OCI-LY1 (cell line): ENCODE results near the gene UNC5CL.

ENCODE experiments used
- H2AFZ ChIP-seq: fragments of 200-600 bp; sonication (generic), shearing (Covaris generic); 2 replicates; pipeline ENCODE4 v1.6.0; 2014; ENCODE audit warnings: antibody characterized with exemption, mild to moderate bottlenecking, low read length
- H3F3A ChIP-seq: fragments of 200-600 bp; sonication (generic), shearing (Covaris generic); 2 replicates; pipeline ENCODE4 v1.6.0; 2014; ENCODE audit warnings: mild to moderate bottlenecking, antibody characterized with exemption, low read length, moderate library complexity; ENCODE audit not compliant: insufficient read depth
- H3K27ac ChIP-seq: fragments of 200-600 bp; sonication (generic); 2 replicates; pipeline ENCODE4 v1.5.1; 2014; ENCODE audit warnings: low read length, mixed run types, mild to moderate bottlenecking, low read depth; ENCODE audit not compliant: poor library complexity, severe bottlenecking
- H3K27me3 ChIP-seq: fragments of 200-600 bp; sonication (generic); 2 replicates; pipeline ENCODE4 v1.6.0; 2014; ENCODE audit warnings: antibody characterized with exemption, mild to moderate bottlenecking, low read length, moderate library complexity; ENCODE audit not compliant: insufficient read depth
- H3K36me3 ChIP-seq: fragments of 200-600 bp; sonication (generic); 2 replicates; pipeline ENCODE4 v1.6.1; 2014; ENCODE audit warnings: mild to moderate bottlenecking, antibody characterized with exemption, low read length, moderate library complexity, mixed read lengths; ENCODE audit not compliant: insufficient read depth
- H3K4me1 ChIP-seq: fragments of 200-600 bp; sonication (generic); 2 replicates; pipeline ENCODE4 v1.5.1; 2014; ENCODE audit warnings: mild to moderate bottlenecking, low read length, moderate library complexity; ENCODE audit not compliant: insufficient read depth, severe bottlenecking
- H3K4me2 ChIP-seq: fragments of 200-600 bp; sonication (generic), shearing (Covaris generic); 2 replicates; pipeline ENCODE4 v1.6.1; 2014; ENCODE audit warnings: low read length
- H3K4me3 ChIP-seq: fragments of 200-600 bp; sonication (generic); 2 replicates; pipeline ENCODE4 v1.5.1; 2014; ENCODE audit warnings: low read length, low read depth, mild to moderate bottlenecking, mixed read lengths; ENCODE audit not compliant: poor library complexity, severe bottlenecking
- H3K79me2 ChIP-seq: fragments of 200-600 bp; shearing (Covaris generic); 2 replicates; pipeline ENCODE4 v1.6.1; 2016; ENCODE audit warnings: mixed run types, low read length, mixed read lengths; ENCODE audit not compliant: insufficient read depth
- H3K9ac ChIP-seq: fragments of 200-600 bp; sonication (generic), shearing (Covaris generic); 2 replicates; pipeline ENCODE4 v1.6.1; 2014; ENCODE audit warnings: mild to moderate bottlenecking, low read length, mixed read lengths
- H3K9me2 ChIP-seq: fragments of 200-600 bp; sonication (generic), shearing (Covaris generic); 2 replicates; pipeline ENCODE4 v1.6.1; 2014; ENCODE audit warnings: low read depth, mild to moderate bottlenecking, low read length, mixed read lengths
- H3K9me3 ChIP-seq: fragments of 200-600 bp; shearing (Covaris generic); 2 replicates; pipeline ENCODE4 v1.6.1; 2014; ENCODE audit warnings: low read length, mixed read lengths
- H4K20me1 ChIP-seq: fragments of 200-600 bp; sonication (generic), shearing (Covaris generic); 2 replicates; pipeline ENCODE4 v1.6.0; 2016; ENCODE audit warnings: mild to moderate bottlenecking, low read length; ENCODE audit not compliant: insufficient read depth
- EZH2 ChIP-seq: fragments of 200-600 bp; sonication (generic), shearing (Covaris generic); IDR thresholded peaks from 2 replicates; pipeline ENCODE4 v1.8.0; 2017; ENCODE audit warnings: borderline replicate concordance, mixed run types, mild to moderate bottlenecking, antibody characterized with exemption, low read length, moderate library complexity, mixed read lengths
- TF ChIP-seq, protein P1 (sequence below): fragments of 200-600 bp; sonication (generic), shearing (Covaris generic); IDR thresholded peaks from 2 replicates; pipeline ENCODE4 v1.5.1; 2017; ENCODE audit warnings: mild to moderate bottlenecking, antibody characterized with exemption, low read length, moderate library complexity, mixed read lengths

The UNC5CL gene

GRCh38 chr6:40986921-40987819 lies 51.9 kb downstream of the UNC5CL start:
- Histone ChIP-seq H3K36me3 (no peaks in the 10 kb centered on the region), H2AFZ (no peak overlapping the region), H4K20me1 (no peaks in the 10 kb centered on the region), H3K79me2 (no peaks in the 10 kb centered on the region), H3K4me3 (no peak overlapping the region), H3K9me2 (no peaks in the 10 kb centered on the region), H3K27ac (no peak overlapping the region), H3K4me2 (no peak overlapping the region), H3K9me3 (no peaks in the 10 kb centered on the region), H3K4me1 (no peaks in the 10 kb centered on the region), H3K27me3 (no peaks in the 10 kb centered on the region), H3K9ac (no peak overlapping the region), H3F3A (no peaks in the 10 kb centered on the region)
- TF ChIP-seq, protein P1, sequence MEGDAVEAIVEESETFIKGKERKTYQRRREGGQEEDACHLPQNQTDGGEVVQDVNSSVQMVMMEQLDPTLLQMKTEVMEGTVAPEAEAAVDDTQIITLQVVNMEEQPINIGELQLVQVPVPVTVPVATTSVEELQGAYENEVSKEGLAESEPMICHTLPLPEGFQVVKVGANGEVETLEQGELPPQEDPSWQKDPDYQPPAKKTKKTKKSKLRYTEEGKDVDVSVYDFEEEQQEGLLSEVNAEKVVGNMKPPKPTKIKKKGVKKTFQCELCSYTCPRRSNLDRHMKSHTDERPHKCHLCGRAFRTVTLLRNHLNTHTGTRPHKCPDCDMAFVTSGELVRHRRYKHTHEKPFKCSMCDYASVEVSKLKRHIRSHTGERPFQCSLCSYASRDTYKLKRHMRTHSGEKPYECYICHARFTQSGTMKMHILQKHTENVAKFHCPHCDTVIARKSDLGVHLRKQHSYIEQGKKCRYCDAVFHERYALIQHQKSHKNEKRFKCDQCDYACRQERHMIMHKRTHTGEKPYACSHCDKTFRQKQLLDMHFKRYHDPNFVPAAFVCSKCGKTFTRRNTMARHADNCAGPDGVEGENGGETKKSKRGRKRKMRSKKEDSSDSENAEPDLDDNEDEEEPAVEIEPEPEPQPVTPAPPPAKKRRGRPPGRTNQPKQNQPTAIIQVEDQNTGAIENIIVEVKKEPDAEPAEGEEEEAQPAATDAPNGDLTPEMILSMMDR, result no peak
- TF ChIP-seq EZH2, result no peak

DNA sequence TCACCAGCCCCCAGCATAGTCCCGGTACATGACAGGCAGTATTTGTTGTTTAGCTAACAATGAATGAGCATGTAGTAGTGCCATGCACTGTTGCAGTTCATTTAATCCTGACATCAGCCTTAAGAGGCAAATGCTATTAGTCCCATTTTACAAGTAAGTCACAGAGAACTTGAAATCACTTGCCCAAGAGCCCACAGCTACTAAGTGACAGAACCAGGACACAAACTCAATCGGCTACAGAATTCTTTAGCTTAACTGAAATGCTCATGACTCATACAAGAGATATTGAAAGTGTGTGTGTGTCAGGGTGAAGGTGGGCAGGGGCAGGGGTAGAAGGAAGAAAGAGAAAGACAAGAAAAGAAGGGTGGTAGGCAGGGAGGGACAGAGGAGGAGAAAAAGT lies 52.7 kb downstream of the UNC5CL start:
- Histone ChIP-seq H3K9ac (no peak overlapping the region), H3K4me2 (no peak overlapping the region), H3K9me3 (no peaks in the 10 kb centered on the region), H4K20me1 (no peaks in the 10 kb centered on the region), H3K36me3 (no peaks in the 10 kb centered on the region), H3K9me2 (no peaks in the 10 kb centered on the region), H2AFZ (no peak overlapping the region), H3K27me3 (no peaks in the 10 kb centered on the region), H3F3A (no peaks in the 10 kb centered on the region), H3K4me3 (no peak overlapping the region), H3K79me2 (no peaks in the 10 kb centered on the region), H3K27ac (no peak overlapping the region), H3K4me1 (no peaks in the 10 kb centered on the region)
- TF ChIP-seq, protein P1, result no peak
- no peak for TF ChIP-seq EZH2

DNA sequence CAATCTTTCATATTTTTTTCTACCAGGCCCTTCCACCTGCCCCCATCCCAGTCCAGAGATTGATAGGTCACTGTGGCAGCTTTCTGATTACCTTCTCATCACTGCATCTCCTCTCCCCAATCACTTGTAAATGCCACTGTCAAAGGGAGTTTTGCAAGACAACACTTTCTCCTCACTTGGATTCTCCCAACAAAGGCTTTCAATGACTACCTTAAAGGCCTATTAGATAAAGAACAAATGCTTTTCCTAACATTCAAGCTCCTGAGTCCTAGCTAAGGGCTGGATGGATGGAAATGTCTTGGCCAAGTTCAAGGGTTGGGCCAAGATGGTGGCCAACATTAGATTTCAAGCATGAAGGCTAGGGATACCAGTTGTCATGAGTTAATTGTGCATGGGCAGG lies 55.3 kb downstream of the UNC5CL start:
- no peak overlapping the region for H3K9ac ChIP-seq
- no peaks in the 10 kb centered on the region for H3F3A ChIP-seq
- H3K9me3 ChIP-seq, result no peaks in the 10 kb centered on the region
- H2AFZ ChIP-seq, result no peak overlapping the region
- H3K27me3 ChIP-seq, result no peaks in the 10 kb centered on the region
- no peak overlapping the region for H3K27ac ChIP-seq
- H3K4me1 ChIP-seq, result no peaks in the 10 kb centered on the region
- H3K79me2 ChIP-seq, result no peaks in the 10 kb centered on the region
- no peaks in the 10 kb centered on the region for H3K9me2 ChIP-seq
- no peaks in the 10 kb centered on the region for H3K36me3 ChIP-seq
- TF ChIP-seq EZH2, result no peak
- TF ChIP-seq, protein P1, result no peak
- H3K4me3 ChIP-seq, result no peak overlapping the region
- H3K4me2 ChIP-seq, result no peak overlapping the region
- H4K20me1 ChIP-seq, result no peaks in the 10 kb centered on the region
